Stimulated activated naive CD8-positive, alpha-beta T cell treated with anti-CD3 and anti-CD28 coated beads, Interleukin-15, amount 100 ng/mL, for 72 hours (primary cell): ENCODE data around the gene IGSF9B.

Source experiments
- ATAC-seq: fragments of 150-1000 bp; cut with Tn5 transposase; 2 replicates; pipeline ENCODE4 v1.10.0; 2021; ENCODE audit warnings: mild to moderate bottlenecking, moderate library complexity
- DNase-seq, 2 donors: peaks; one replicate each; pipeline ENCODE4 v3.0.0; 2021 to 2022
- H3K27ac Mint-ChIP-seq, 2 donors: one replicate each; pipeline ENCODE4 v1.8.0; 2022; ENCODE audit warnings: mild to moderate bottlenecking in 2 of 2, mixed read lengths in 2 of 2, moderate library complexity in 2 of 2
- H3K27me3 Mint-ChIP-seq: one replicate; pipeline ENCODE4 v1.8.0; 2022; ENCODE audit warnings: mixed read lengths
- H3K4me1 Mint-ChIP-seq: one replicate; pipeline ENCODE4 v1.8.0; 2022; ENCODE audit warnings: mild to moderate bottlenecking, mixed read lengths
- H3K4me3 Mint-ChIP-seq, 2 donors: one replicate each; pipeline ENCODE4 v1.8.0; 2022; ENCODE audit warnings: mild to moderate bottlenecking in 2 of 2, mixed read lengths in 2 of 2, moderate library complexity in 1 of 2
- H3K9me3 Mint-ChIP-seq, 2 donors: one replicate each; pipeline ENCODE4 v1.8.0; 2022; ENCODE audit warnings: mixed read lengths in 2 of 2

IGSF9B gene

DNA sequence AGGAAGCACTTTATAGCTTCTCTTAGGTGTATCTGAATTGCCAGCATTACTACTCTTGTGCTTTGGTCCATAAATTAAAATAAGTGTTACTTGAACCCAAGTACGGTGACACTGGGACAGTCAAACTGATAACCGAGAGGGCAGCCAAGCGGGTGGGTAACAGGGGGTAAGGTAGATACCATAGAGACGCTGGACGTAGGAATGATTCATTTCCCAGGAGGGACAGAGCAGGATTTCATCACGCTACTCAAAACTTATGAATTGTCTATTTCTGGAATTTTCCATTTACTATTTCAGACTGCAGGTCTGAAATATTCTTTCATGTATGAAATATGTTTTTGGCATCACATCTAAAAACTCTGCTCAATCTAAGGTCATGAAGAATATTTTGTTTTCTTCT lies 96.6 kb downstream of the IGSF9B start:
- Mint-ChIP-seq H3K27me3 (peaks cover 63% of the 10 kb centered on the region), H3K27ac (no peak overlapping the region), H3K9me3 (no peaks in the 10 kb centered on the region), H3K4me1 (no peaks in the 10 kb centered on the region), H3K4me3 (no peak overlapping the region)
- ATAC-seq (no peak), DNase-seq (no peak)
